GM18507 (cell line): Measurements from ENCODE around the gene CTNNA1.
A peak's percentile ranks its signal among the peaks of the same experiment; 100 is the strongest.
"Not testable (repeated sequence)": the region's sequence is repeated elsewhere in the genome, so short reads cannot be mapped to it uniquely, and the experiment has no call there.

ENCODE experiments used
- DNase-seq: peaks from one replicate; pipeline ENCODE4 v3.0.0; 2011; ENCODE audit warnings: low read depth; ENCODE audit not compliant: insufficient read length; ENCODE audit errors: extremely low spot score
- FAIRE-seq: peaks from 2 replicates; lab custom pipeline; 2011; peaks lifted over from hg19 to GRCh38; lab: Jason Lieb, UNC

The CTNNA1 gene

GRCh38 chr5:138755084-138755748, 2.0 kb downstream of the CTNNA1 start:
- peak; percentile 68 for FAIRE-seq
- no peak for DNase-seq

- DNase-seq: no peak
These were observed 4.0 kb downstream of the CTNNA1 start for GRCh38 chr5:138757061-138757776.

GRCh38 chr5:138760448-138761110, 7.4 kb downstream of the CTNNA1 start:
- FAIRE-seq: no peak
- DNase-seq: no peak

More at GRCh38 chr5:138757061-138757776, 4.0 kb downstream of the CTNNA1 start:
- FAIRE-seq: no peak

GRCh38 chr5:138761115-138761514, 7.9 kb downstream of the CTNNA1 start:
- FAIRE-seq, DNase-seq: not testable (repeated sequence)

GRCh38 chr5:138761670-138762069, 8.4 kb downstream of the CTNNA1 start:
- DNase-seq, FAIRE-seq: not testable (repeated sequence)

- DNase-seq: no peak
- FAIRE-seq: no peak
These were observed 8.9 kb downstream of the CTNNA1 start for GRCh38 chr5:138762110-138762509.

DNA sequence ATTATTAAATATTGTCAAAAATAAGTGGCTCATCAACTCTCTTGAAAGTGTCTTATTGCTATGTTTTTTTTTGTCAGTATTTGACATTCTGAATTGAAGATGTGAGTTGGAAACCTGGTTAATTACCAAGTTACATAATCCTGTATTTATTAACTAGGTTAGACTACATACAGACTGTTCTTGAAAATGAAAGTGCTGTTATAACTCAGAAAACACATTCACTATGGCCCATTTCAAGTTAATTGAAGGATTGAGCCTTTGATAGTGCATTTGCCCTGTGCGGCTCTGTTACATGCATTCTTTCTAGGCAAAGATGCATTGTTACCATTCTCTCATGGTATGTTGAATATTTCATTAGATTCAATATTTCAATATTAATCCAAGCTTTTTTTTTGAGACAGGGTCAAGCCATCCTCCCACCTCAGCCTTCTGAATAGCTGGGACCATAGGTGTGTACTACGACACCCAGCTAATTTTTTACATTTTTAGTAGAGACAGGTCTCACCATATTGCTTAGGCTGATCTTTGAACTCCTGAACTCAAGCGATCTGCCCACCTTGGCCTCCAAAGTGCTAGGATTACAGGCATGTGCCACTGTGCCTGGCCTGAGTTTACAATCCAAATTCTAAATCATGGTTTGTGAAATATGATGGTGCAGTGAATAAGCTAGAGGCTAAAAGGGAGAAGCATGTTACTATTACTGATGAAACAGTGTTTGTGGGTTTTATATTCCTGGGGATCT, 10.0 kb downstream of the CTNNA1 start:
- peak; percentile 69 for FAIRE-seq

GRCh38 chr5:138770291-138770690, 17.1 kb downstream of the CTNNA1 start:
- FAIRE-seq (no peak), DNase-seq (no peak)

More for the DNA sequence above, 10.0 kb downstream of the CTNNA1 start:
- DNase-seq: no peak

DNA sequence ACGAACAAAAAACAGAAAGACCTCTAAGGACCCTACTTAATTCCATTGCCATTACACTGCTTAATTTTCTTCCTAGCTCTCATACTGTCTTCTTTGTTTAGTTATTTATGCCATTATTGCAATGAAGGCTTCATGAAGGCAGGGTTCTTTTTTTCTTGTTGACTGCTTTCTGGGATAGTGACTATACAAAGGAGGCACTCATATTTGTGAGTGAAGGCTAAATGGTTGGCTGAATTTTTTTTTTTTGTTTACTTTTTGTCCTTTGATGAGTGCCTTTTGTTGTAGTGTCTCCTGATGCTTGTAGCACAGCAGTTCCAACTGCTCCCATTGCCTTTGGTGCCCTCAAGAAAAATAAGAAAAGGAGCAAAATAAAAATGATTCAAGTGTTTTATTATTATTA, 17.8 kb downstream of the CTNNA1 start:
- DNase-seq: no peak
- FAIRE-seq: no peak

GRCh38 chr5:138772986-138773594, 19.9 kb downstream of the CTNNA1 start:
- no peak for DNase-seq
- FAIRE-seq: no peak

DNA sequence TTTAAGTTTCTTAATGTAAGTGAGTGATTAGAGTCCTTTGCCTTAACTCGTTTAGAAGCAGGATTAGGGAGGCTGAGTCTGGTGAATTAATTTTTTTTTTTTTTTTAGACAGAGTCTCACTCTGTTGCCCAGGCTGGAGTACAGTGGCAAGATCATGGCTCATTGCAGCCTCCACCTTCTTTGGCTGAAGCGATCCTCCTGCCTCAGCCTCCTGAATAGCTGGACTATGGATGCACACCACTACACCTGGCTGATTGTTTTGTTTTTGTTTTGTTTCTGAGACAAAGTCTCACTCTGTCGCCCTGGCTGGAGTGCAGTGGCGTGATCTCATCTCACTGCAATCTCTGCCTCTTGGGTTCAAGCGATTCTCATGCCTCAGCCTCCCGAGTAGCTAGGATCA, 20.4 kb downstream of the CTNNA1 start:
- not testable (repeated sequence) for DNase-seq, FAIRE-seq

- FAIRE-seq: peak; percentile 69
- DNase-seq: no peak
These were observed 21.8 kb downstream of the CTNNA1 start for GRCh38 chr5:138775034-138775433.

DNA sequence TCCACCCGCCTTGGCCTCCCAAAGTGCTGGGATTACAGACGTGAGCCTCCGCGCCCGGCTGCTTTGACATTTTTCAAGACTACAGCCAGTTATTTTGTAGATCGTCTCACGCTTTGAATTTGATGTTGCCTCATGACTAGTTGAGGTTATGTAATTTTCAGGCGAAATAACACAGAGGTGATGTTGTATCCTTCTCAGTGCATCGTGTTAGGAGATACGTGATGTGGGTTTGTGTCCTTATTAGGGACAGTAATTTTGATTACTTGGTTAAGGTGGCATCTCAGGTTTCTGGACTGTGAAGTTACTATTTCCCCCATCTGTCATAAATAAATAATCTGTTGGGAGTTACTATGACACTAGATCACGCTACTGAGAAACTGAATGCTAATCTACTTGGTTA, 25.0 kb downstream of the CTNNA1 start:
- FAIRE-seq (no peak), DNase-seq (no peak)

DNA sequence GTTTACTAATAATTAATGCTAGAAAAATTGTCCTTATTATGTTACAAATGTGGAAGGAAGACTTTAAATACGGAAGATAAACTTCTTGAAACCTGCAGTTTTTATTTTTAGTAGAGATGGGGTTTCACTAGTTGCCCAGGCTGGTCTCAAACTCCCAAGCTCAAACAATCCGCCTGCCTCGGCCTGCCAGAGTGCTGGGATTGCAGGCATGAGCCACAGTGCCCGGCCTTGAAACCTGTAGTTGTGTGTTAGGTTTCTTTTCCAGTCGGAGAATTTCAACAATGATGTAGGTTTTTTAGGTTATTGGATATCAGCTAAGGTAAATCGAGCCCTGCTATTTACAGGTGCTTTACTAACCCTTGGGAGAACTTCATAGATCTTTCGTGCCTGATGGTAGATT, 30.8 kb downstream of the CTNNA1 start:
- FAIRE-seq (no peak), DNase-seq (no peak)

GRCh38 chr5:138784590-138784989, 31.4 kb downstream of the CTNNA1 start:
- FAIRE-seq: no peak
- no peak for DNase-seq

DNA sequence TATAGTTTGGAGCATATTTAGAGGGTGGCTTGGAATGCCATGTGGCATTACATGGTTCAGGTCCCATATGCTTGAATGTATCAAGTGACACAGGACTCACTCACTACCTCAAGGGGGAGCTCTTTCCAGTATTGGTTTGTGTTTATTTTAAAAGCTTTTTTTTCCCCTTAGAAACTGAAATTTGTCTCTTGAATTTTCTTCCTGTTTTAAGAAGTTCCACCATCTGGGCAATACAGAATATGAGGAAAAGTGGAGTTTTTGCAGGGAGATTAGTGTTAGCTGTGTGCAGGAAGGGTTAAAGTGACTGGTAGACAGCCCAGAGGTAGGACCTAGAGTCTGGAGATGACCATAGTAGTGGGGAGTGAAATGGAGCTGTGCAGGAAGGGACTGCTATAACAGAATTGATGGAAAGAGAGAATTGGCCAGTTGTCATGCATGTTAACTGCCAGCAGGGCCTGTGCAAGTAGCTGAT, 36.6 kb downstream of the CTNNA1 start:
- DNase-seq (peak; percentile 22), FAIRE-seq (peak; percentile 80)

GRCh38 chr5:138790684-138791083, 37.5 kb downstream of the CTNNA1 start:
- DNase-seq (no peak), FAIRE-seq (no peak)

DNA sequence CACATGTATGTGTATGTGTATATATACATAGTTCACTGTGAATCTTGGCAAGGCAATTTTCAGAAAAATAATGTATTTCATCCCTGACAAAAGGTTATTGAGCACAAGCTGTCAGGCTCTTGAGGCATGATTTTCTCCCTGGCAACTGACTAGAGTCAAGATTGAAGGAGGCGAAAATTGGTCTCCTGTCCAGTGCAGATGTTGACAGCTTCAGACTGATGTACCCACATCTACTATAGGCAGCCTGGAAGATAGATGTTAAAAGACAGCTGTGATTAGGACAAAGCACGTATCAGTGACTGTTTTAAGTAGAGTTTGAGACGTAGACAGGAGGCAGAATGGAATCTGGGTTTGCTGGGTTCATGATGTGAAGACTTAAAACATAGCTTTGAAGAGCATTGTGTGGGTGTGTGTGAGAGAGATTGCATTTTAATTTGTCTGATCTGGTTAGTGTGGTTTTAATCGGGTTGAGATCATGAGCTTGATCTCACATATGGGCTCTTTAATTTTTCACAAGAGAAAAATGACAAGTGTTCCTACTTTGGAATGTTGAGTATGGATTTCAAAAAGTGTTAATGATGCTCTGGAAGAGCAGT, 39.1 kb downstream of the CTNNA1 start:
- FAIRE-seq (no peak), DNase-seq (no peak)

DNA sequence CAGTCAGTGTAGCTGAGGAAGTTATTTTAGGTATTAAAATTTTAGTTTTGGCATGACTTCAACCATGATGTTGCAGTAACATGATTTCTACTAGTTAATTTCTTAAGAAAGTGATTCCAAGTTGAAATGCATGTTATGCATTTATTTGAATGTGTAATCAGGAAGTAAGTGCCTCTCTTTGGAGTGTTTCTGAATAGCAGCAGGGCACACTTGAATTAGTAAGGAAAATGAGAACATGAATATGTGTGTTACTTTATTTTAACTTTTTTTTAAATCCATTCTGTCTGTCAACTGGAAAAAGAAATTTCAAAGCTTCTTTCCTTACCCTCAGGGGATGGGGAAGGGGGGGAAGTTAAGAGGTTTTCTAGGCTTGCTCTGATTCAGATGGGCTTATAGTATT, 40.4 kb downstream of the CTNNA1 start:
- DNase-seq: no peak
- no peak for FAIRE-seq
